ENCODE results near the gene NFE2L3. TPM values are rescaled to one million over a fixed set of nuclear protein-coding genes. Genes with fewer than 3 reads are reported as not detected.

NFE2L3 gene
- total and polyA plus RNA-seq, 9 of the 15 experiments (the other 6 are each of a cell fraction or from before 2014, with no cell fraction given), result 2.9 to 16.9 (median 12.4) TPM

DNA sequence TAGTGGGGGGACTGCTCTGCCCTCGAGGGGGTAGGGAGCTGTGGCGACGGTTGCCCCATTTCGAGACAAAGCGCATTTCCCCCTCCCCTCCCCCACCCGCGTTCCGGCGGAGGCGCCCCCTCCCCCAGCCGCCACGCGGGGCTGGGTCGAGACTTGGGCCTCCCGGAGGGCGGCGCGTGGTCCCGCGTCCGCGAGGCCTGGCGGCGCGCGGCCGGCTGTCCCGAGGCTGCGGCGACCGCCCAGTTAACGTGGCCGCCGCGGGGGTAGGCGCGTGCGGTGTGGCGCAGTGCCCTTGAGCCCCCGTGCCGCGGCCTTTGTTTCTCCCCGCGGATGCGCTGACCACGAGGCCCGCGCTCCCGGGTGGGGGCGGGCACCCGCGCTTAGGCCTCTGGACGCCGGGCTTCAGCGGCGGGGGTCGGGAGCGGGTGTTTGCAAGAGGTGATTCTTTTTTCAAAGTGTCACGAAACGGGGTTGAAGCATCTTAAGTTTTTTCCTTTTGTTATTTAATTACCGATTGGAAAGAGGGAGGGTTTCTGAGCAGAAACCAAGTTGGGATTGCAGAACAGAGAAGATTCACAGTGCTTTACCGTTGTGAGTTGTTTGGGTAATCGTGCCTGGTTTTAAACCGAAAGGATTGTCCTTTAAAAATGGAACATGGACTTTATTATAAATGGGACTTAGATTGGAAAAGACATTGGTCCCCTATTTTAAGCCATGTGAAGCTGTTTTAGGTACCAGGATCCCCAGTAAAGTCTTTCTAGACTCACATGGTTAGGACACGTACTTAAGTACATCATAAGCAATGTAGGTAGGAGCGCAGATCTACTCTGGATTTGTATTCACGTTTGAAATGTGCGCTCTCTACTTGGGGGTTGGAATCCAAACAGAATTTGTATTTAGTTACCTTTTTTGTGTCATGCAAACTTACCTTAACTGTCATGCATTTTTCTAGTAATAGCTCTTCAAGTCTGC, 50.3 kb downstream of the NFE2L3 start (continued):
- TF ChIP-seq, protein P1, sequence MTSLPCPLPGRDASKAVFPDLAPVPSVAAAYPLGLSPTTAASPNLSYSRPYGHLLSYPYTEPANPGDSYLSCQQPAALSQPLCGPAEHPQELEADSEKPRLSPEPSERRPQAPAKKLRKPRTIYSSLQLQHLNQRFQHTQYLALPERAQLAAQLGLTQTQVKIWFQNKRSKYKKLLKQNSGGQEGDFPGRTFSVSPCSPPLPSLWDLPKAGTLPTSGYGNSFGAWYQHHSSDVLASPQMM (CRISPR knock-in tag; IDR thresholded peaks at IDR 0.05), result no peak
- TF ChIP-seq, protein P2, sequence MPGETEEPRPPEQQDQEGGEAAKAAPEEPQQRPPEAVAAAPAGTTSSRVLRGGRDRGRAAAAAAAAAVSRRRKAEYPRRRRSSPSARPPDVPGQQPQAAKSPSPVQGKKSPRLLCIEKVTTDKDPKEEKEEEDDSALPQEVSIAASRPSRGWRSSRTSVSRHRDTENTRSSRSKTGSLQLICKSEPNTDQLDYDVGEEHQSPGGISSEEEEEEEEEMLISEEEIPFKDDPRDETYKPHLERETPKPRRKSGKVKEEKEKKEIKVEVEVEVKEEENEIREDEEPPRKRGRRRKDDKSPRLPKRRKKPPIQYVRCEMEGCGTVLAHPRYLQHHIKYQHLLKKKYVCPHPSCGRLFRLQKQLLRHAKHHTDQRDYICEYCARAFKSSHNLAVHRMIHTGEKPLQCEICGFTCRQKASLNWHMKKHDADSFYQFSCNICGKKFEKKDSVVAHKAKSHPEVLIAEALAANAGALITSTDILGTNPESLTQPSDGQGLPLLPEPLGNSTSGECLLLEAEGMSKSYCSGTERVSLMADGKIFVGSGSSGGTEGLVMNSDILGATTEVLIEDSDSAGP (CRISPR knock-in tag; IDR thresholded peaks at IDR 0.05), result no peak
- TF ChIP-seq, protein P3, sequence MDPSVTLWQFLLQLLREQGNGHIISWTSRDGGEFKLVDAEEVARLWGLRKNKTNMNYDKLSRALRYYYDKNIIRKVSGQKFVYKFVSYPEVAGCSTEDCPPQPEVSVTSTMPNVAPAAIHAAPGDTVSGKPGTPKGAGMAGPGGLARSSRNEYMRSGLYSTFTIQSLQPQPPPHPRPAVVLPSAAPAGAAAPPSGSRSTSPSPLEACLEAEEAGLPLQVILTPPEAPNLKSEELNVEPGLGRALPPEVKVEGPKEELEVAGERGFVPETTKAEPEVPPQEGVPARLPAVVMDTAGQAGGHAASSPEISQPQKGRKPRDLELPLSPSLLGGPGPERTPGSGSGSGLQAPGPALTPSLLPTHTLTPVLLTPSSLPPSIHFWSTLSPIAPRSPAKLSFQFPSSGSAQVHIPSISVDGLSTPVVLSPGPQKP (CRISPR knock-in tag; IDR thresholded peaks at IDR 0.05), result no peak
- no peak for TF ChIP-seq MTA2 (IDR thresholded peaks at IDR 0.05; ENCODE audit: low read depth)
- TF ChIP-seq, protein P4, sequence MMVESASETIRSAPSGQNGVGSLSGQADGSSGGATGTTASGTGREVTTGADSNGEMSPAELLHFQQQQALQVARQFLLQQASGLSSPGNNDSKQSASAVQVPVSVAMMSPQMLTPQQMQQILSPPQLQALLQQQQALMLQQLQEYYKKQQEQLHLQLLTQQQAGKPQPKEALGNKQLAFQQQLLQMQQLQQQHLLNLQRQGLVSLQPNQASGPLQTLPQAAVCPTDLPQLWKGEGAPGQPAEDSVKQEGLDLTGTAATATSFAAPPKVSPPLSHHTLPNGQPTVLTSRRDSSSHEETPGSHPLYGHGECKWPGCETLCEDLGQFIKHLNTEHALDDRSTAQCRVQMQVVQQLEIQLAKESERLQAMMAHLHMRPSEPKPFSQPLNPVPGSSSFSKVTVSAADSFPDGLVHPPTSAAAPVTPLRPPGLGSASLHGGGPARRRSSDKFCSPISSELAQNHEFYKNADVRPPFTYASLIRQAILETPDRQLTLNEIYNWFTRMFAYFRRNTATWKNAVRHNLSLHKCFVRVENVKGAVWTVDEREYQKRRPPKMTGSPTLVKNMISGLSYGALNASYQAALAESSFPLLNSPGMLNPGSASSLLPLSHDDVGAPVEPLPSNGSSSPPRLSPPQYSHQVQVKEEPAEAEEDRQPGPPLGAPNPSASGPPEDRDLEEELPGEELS (CRISPR knock-in tag; IDR thresholded peaks at IDR 0.05; ENCODE audit: borderline replicate concordance), result peak; percentile 3; the same call in 1 of the 2 replicates
- no peak for TF ChIP-seq EP300 (IDR thresholded peaks at IDR 0.05; ENCODE audit: low read length)
- no peak for TF ChIP-seq GABPB2 (CRISPR knock-in tag; conservative IDR thresholded peaks at IDR 0.05)
- TF ChIP-seq, protein P5, sequence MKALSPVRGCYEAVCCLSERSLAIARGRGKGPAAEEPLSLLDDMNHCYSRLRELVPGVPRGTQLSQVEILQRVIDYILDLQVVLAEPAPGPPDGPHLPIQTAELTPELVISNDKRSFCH (CRISPR knock-in tag; IDR thresholded peaks at IDR 0.05), result no peak
- TF ChIP-seq, protein P5 (tag; IDR thresholded peaks at IDR 0.05), result no peak
- TF ChIP-seq TRIM28 (IDR thresholded peaks at IDR 0.05), result no peak
- TF ChIP-seq ETV5 (CRISPR knock-in tag; IDR thresholded peaks at IDR 0.05; ENCODE audit: low read depth), result no peak
- TF ChIP-seq ZFX (CRISPR knock-in tag; IDR thresholded peaks at IDR 0.05), result peak; percentile 67
- TF ChIP-seq, protein P6, sequence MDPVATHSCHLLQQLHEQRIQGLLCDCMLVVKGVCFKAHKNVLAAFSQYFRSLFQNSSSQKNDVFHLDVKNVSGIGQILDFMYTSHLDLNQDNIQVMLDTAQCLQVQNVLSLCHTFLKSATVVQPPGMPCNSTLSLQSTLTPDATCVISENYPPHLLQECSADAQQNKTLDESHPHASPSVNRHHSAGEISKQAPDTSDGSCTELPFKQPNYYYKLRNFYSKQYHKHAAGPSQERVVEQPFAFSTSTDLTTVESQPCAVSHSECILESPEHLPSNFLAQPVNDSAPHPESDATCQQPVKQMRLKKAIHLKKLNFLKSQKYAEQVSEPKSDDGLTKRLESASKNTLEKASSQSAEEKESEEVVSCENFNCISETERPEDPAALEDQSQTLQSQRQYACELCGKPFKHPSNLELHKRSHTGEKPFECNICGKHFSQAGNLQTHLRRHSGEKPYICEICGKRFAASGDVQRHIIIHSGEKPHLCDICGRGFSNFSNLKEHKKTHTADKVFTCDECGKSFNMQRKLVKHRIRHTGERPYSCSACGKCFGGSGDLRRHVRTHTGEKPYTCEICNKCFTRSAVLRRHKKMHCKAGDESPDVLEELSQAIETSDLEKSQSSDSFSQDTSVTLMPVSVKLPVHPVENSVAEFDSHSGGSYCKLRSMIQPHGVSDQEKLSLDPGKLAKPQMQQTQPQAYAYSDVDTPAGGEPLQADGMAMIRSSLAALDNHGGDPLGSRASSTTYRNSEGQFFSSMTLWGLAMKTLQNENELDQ (CRISPR knock-in tag; IDR thresholded peaks at IDR 0.05; ENCODE audit: borderline replicate concordance), result no peak
- TF ChIP-seq CREM (IDR thresholded peaks at IDR 0.05; ENCODE audit: low read depth), result no peak
- no peak for TF ChIP-seq SMARCC2 (IDR thresholded peaks at IDR 0.05; ENCODE audit: low read depth)
- TF ChIP-seq HOXB6 (CRISPR knock-in tag; IDR thresholded peaks at IDR 0.05; ENCODE audit: borderline replicate concordance), result no peak
- TF ChIP-seq MAFF (IDR thresholded peaks at IDR 0.05; ENCODE audit: low read length), result no peak
